ENCODE results near the gene PRR3.

PRR3 gene, protein sequence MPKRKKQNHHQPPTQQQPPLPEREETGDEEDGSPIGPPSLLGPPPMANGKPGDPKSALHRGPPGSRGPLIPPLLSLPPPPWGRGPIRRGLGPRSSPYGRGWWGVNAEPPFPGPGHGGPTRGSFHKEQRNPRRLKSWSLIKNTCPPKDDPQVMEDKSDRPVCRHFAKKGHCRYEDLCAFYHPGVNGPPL

DNA sequence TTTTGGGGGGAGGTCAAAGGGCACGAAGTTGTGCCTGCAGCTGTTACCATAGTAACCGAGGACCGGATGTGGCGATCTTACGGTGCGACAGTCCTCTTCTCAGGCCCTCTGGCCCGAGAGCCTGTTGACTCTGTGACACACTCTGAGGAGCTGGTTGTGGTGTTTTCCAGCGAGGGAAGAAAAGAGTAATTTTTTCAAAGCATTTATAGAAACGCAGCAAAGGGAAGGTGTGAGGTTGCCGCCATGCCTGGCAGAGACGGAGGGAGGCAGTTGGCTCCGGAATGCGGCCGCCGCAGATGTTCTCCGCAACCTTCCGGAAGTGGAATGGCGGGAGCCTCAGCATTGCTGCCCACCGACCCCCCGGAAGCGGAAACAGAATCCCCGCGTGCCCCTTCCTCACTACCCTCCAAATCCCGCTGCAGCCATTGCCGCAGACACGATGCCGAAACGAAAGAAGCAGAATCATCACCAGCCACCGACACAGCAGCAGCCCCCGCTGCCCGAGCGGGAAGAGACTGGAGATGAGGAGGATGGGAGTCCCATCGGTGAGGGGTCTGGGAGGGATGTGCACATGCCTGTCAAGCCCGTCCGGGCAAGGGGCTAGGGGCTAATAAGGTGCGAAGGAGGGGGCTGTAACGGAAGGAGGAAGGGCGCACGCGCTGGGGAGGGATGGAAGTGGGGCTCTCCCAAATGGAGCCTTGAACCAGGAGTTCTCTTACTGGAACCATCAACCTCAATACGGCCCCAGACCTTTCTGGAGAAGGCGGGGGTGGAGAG lies at the start of gene PRR3:
PRR3 (plus strand) TSS at position 390 of the 777 bp plus-strand sequence; CDS start at position 440, 50 bp downstream.
- DNase-seq (ENCODE audit: low read depth): peak; percentile 97
- no peak for TF ChIP-seq CTCF (IDR thresholded peaks at IDR 0.05; ENCODE audit: insufficient read depth, low read depth, low read length, missing control alignments)
- H3K4me3 ChIP-seq (ENCODE audit: low read depth, low read length): peak within 1 kb of the TSS; percentile 100

- no peak for TF ChIP-seq CTCF (IDR thresholded peaks at IDR 0.05; ENCODE audit: insufficient read depth, low read depth, low read length, missing control alignments)
- DNase-seq (ENCODE audit: low read depth): peak; percentile 84
- peak overlapping the region; percentile 40 for H3K4me3 ChIP-seq (ENCODE audit: low read depth, low read length)
These were observed 49.0 kb upstream of the PRR3 start for GRCh38 chr6:30507849-30508827.

GRCh38 chr6:30508890-30509736 lies 48.0 kb upstream of the PRR3 start:
- no peak for TF ChIP-seq CTCF (IDR thresholded peaks at IDR 0.05; ENCODE audit: insufficient read depth, low read depth, low read length, missing control alignments)
- peak overlapping the region; percentile 40 for H3K4me3 ChIP-seq (ENCODE audit: low read depth, low read length)

GRCh38 chr6:30510419-30511168 lies 46.5 kb upstream of the PRR3 start:
- no peak for DNase-seq (ENCODE audit: low read depth)
- TF ChIP-seq CTCF (IDR thresholded peaks at IDR 0.05; ENCODE audit: insufficient read depth, low read depth, low read length, missing control alignments): no peak
- no peak overlapping the region for H3K4me3 ChIP-seq (ENCODE audit: low read depth, low read length)

More at GRCh38 chr6:30508890-30509736, 48.0 kb upstream of the PRR3 start:
- DNase-seq (ENCODE audit: low read depth): peak; percentile 86

DNA sequence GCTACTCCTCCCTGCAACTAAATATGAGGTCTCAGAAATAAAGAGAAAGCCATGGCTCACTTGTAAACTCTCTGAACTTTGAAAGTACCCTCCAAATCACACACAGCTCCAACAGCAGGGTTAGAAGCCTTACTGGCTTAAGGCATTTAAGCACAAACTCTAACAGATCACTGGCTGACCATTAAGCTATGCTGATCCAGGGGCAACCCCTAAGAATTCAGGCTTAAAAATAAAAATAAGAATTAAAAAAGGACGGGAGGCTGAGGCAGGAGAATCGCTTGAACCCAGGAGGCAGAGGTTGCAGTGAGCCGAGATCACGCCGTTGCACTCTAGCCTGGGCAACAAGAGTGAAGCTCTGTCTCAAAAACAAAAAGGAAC lies 45.9 kb upstream of the PRR3 start:
- no peak for DNase-seq (ENCODE audit: low read depth)
- TF ChIP-seq CTCF (IDR thresholded peaks at IDR 0.05; ENCODE audit: insufficient read depth, low read depth, low read length, missing control alignments): no peak

More for the DNA sequence above, 45.9 kb upstream of the PRR3 start:
- H3K4me3 ChIP-seq (ENCODE audit: low read depth, low read length): no peak overlapping the region
